HepG2 (cell line): Measurements from ENCODE around the gene TIMM17B. TPM values are rescaled to one million over a fixed set of nuclear protein-coding genes. Genes with fewer than 3 reads are reported as not detected.

Experiments
- CBFB ChIP-seq: sonication (generic); formaldehyde crosslinking; IDR thresholded peaks from 2 replicates; pipeline ENCODE4 v1.4.0; 2020; ENCODE audit warnings: missing genetic modification reagents
- DMAP1 ChIP-seq: IDR thresholded peaks from 2 replicates; pipeline ENCODE4 v1.6.1; 2016
- FOXP4 ChIP-seq: sonication (generic); formaldehyde crosslinking; IDR thresholded peaks from 2 replicates; pipeline ENCODE4 v1.4.0; 2020; ENCODE audit warnings: missing genetic modification reagents
- GATAD2A ChIP-seq: IDR thresholded peaks from 2 replicates; pipeline ENCODE4 v1.6.1; 2016
- IRF1 ChIP-seq: sonication (generic); formaldehyde crosslinking; IDR thresholded peaks from 2 replicates; pipeline ENCODE4 v1.4.0; 2020; ENCODE audit warnings: low read depth, mild to moderate bottlenecking, missing genetic modification reagents
- IRX3 ChIP-seq: sonication (generic); formaldehyde crosslinking; IDR thresholded peaks from 2 replicates; pipeline ENCODE4 v1.8.1; 2023; ENCODE audit warnings: mild to moderate bottlenecking, low read depth, missing genetic modification reagents, borderline replicate concordance
- MAFF ChIP-seq: IDR thresholded peaks from 2 replicates; pipeline ENCODE4 v1.6.1; 2011; ENCODE audit warnings: low read depth, low read length, improper control_type of control experiment
- NAIF1 ChIP-seq: sonication (generic); formaldehyde crosslinking; IDR thresholded peaks from 2 replicates; pipeline ENCODE4 v1.5.0; 2020; ENCODE audit warnings: mild to moderate bottlenecking, missing genetic modification reagents, borderline replicate concordance
- PCBP2 ChIP-seq: fragments of 200-400 bp; formaldehyde crosslinking; optimal IDR thresholded peaks from 2 replicates; pipeline ENCODE3; 2018; ENCODE audit warnings: low read length, low read depth; ENCODE audit not compliant: poor library complexity, severe bottlenecking
- ZBTB2 ChIP-seq: sonication (generic); formaldehyde crosslinking; IDR thresholded peaks from 2 replicates; pipeline ENCODE4 v1.8.0; 2022; ENCODE audit warnings: low read depth, missing genetic modification reagents
- ZKSCAN5 ChIP-seq: sonication (generic); formaldehyde crosslinking; IDR thresholded peaks from 2 replicates; pipeline ENCODE4 v1.5.1; 2020; ENCODE audit warnings: mild to moderate bottlenecking, missing genetic modification reagents
- ZNF10 ChIP-seq: sonication (generic); formaldehyde crosslinking; IDR thresholded peaks from 2 replicates; pipeline ENCODE4 v1.4.0; 2020; ENCODE audit warnings: mild to moderate bottlenecking, low read depth, missing genetic modification reagents, borderline replicate concordance
- ZNF142 ChIP-seq: sonication (generic); formaldehyde crosslinking; IDR thresholded peaks from 2 replicates; pipeline ENCODE4 v1.4.0; 2020; ENCODE audit warnings: missing genetic modification reagents
- ZNF510 ChIP-seq: sonication (generic); formaldehyde crosslinking; IDR thresholded peaks from 2 replicates; pipeline ENCODE4 v1.4.0; 2020; ENCODE audit warnings: low read depth, mild to moderate bottlenecking, missing genetic modification reagents
- ZNF703 ChIP-seq: sonication (generic); formaldehyde crosslinking; IDR thresholded peaks from 2 replicates; pipeline ENCODE4 v1.5.1; 2020; ENCODE audit warnings: missing genetic modification reagents, mild to moderate bottlenecking, moderate library complexity, borderline replicate concordance
- polyA plus RNA-seq, 8 experiments: library from polyadenylated mRNA; depleted of rRNA in 3 of 8; stranded (reverse) in 7 of 8; unstranded in 1 of 8; fragments of >200 nt; fragmentation: Illumina TruSeq in 4 of 8; extraction: Trizol in 4 of 8; gene quantifications; 2 replicates each; pipeline versions ENCODE4 v1.2.1 to v1.2.3, GENCODE V29; 2011 to 2016; ENCODE audit warnings: low read depth in 4 of 8, missing spikeins in 1 of 8, mixed read lengths in 1 of 8; ENCODE audit not compliant: insufficient read depth in 1 of 8
- total RNA-seq, 5 experiments: library from RNA; depleted of rRNA; stranded (reverse); fragments of >200 nt; fragmentation: Illumina TruSeq; extraction: Trizol; gene quantifications; 2 replicates each; pipeline ENCODE4 v1.2.3, GENCODE V29; 2016; ENCODE audit warnings: low read depth in 1 of 5

TIMM17B gene
- total and polyA plus RNA-seq, 2 of the 13 experiments (the other 11 are each of a cell fraction or from before 2014, with no cell fraction given) = 56.0 to 72.5 TPM

GRCh38 chrX:48897625-48898306, at the start of gene TIMM17B, which contains the start of gene PQBP1 (continued):
- TF ChIP-seq IRF1 (no peak), ZNF703 (no peak), ZNF10 (CRISPR knock-in tag) (no peak), DMAP1 (CRISPR knock-in tag) (peak; percentile 48; the same call in 1 of the 2 replicates), FOXP4 (CRISPR knock-in tag) (no peak; the same call in 1 of the 2 replicates), PCBP2 (no peak), ZNF142 (CRISPR knock-in tag) (no peak), MAFF (no peak), ZBTB2 (CRISPR knock-in tag) (no peak), ZKSCAN5 (CRISPR knock-in tag) (no peak), CBFB (CRISPR knock-in tag) (no peak), IRX3 (CRISPR knock-in tag) (no peak), GATAD2A (no peak), ZNF510 (CRISPR knock-in tag) (no peak), NAIF1 (CRISPR knock-in tag) (no peak)
